HepG2 (cell line): ENCODE measurements around the gene LYPD6B. TPM values are rescaled to one million over a fixed set of nuclear protein-coding genes. Genes with fewer than 3 reads are reported as not detected.

Source experiments
- AHDC1 ChIP-seq: sonication (generic); formaldehyde crosslinking; IDR thresholded peaks from 2 replicates; pipeline ENCODE4 v1.5.1; 2020; ENCODE audit warnings: mild to moderate bottlenecking, missing genetic modification reagents, borderline replicate concordance
- BRCA1 ChIP-seq: sonication (generic); formaldehyde crosslinking; IDR thresholded peaks from 2 replicates; pipeline ENCODE4 v1.4.0; 2020; ENCODE audit warnings: missing genetic modification reagents
- CEBPG ChIP-seq: IDR thresholded peaks from 2 replicates; pipeline ENCODE4 v1.6.1; 2016
- ELF3 ChIP-seq: IDR thresholded peaks from 2 replicates; pipeline ENCODE4 v1.6.1; 2016; ENCODE audit warnings: missing genetic modification reagents, missing compliant biosample characterization
- MEIS2 ChIP-seq: sonication (generic); formaldehyde crosslinking; IDR thresholded peaks from 2 replicates; pipeline ENCODE4 v1.9.0; 2021; ENCODE audit warnings: mild to moderate bottlenecking, missing genetic modification reagents
- NFE2L2 ChIP-seq: fragments of 150-350 bp; IDR thresholded peaks from 2 replicates; pipeline ENCODE4 v1.6.1; 2014; ENCODE audit warnings: low read length
- PAF1 ChIP-seq: IDR thresholded peaks from 2 replicates; pipeline ENCODE4 v1.6.1; 2016; ENCODE audit warnings: missing genetic modification reagents, missing compliant biosample characterization
- PREB ChIP-seq: sonication (generic); formaldehyde crosslinking; IDR thresholded peaks from 2 replicates; pipeline ENCODE4 v1.4.0; 2020; ENCODE audit warnings: missing genetic modification reagents
- REPIN1 ChIP-seq: sonication (generic); formaldehyde crosslinking; IDR thresholded peaks from 2 replicates; pipeline ENCODE4 v1.8.0; 2022; ENCODE audit warnings: missing genetic modification reagents, low read depth, mild to moderate bottlenecking, borderline replicate concordance
- SMC3 ChIP-seq: IDR thresholded peaks from 2 replicates; pipeline ENCODE4 v1.6.1; 2011; ENCODE audit warnings: low read length, improper control_type of control experiment
- STAG1 ChIP-seq: sonication (generic); formaldehyde crosslinking; IDR thresholded peaks from 2 replicates; pipeline ENCODE4 v1.4.0; 2020; ENCODE audit warnings: missing genetic modification reagents
- ZKSCAN1 ChIP-seq: fragments of 150-350 bp; IDR thresholded peaks from 2 replicates; pipeline ENCODE4 v1.6.1; 2014; ENCODE audit warnings: low read length
- polyA plus RNA-seq, 8 experiments: library from polyadenylated mRNA; depleted of rRNA in 3 of 8; stranded (reverse) in 7 of 8; unstranded in 1 of 8; fragments of >200 nt; fragmentation: Illumina TruSeq in 4 of 8; extraction: Trizol in 4 of 8; gene quantifications; 2 replicates each; pipeline versions ENCODE4 v1.2.1 to v1.2.3, GENCODE V29; 2011 to 2016; ENCODE audit warnings: low read depth in 4 of 8, missing spikeins in 1 of 8, mixed read lengths in 1 of 8; ENCODE audit not compliant: insufficient read depth in 1 of 8
- total RNA-seq, 5 experiments: library from RNA; depleted of rRNA; stranded (reverse); fragments of >200 nt; fragmentation: Illumina TruSeq; extraction: Trizol; gene quantifications; 2 replicates each; pipeline ENCODE4 v1.2.3, GENCODE V29; 2016; ENCODE audit warnings: low read depth in 1 of 5
- TF ChIP-seq, protein P1 (sequence below): sonication (generic); formaldehyde crosslinking; IDR thresholded peaks from 2 replicates; pipeline ENCODE4 v1.5.0; 2020; ENCODE audit warnings: mild to moderate bottlenecking, missing genetic modification reagents, moderate library complexity
- TF ChIP-seq, protein P2 (sequence below): sonication (generic); formaldehyde crosslinking; IDR thresholded peaks from 2 replicates; pipeline ENCODE4 v1.5.1; 2020; ENCODE audit warnings: mild to moderate bottlenecking, missing genetic modification reagents
- TF ChIP-seq, protein P3 (sequence below): sonication (generic); formaldehyde crosslinking; IDR thresholded peaks from 2 replicates; pipeline ENCODE4 v1.5.0; 2020; ENCODE audit warnings: missing genetic modification reagents

Gene LYPD6B
- total and polyA plus RNA-seq, 2 of the 13 experiments (the other 11 are each of a cell fraction or from before 2014, with no cell fraction given): not detected

DNA sequence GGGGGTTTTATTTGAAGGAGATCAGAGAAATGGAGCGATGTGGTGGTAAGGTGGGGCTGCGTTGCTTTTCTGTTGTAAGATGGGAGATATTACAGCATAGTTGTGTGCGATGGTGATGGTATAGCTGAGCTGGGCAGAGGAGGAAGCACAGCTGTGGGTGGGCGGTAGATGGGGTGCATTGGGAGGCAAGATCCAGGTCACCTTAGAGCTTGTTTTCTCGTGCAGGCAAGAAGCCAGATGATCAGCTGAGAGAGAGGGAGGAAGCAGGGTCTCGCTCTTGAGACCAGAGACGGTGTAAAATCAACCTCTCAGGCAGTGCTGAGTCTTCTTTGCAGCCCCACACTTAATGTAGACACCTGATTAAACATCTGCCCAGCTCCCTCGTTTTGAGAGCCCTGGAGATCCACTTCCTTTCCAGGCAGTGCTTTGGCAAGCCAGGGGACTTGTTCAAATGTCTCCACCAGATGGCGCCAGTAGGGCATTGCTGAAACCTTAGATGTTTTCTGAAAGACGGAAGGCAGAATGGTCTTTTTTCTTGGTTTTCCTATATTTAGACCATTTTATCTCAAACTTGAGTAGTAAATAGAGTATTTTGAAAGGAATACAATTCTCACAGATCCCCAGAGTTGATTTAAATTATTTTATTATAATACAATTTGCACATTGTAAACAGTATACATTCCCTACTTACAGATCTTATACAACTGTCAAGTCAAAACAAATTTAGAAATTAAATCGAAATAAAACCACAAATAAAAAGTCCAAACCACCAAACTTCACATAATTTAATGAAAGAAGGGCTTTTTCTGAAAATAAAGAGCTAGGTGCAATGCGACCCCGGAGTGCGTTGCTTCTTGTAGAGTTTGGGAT, 21.1 kb upstream of the LYPD6B start (continued):
- TF ChIP-seq AHDC1 (CRISPR knock-in tag) (peak; percentile 31; the same call in 1 of the 2 replicates), MEIS2 (CRISPR knock-in tag) (no peak), ZKSCAN1 (0 out of 2 replicates have a peak, but pooled peaks have one; percentile 22), SMC3 (peak; percentile 94), PAF1 (CRISPR knock-in tag) (no peak), ELF3 (CRISPR knock-in tag) (0 out of 2 replicates have a peak, but pooled peaks have one; percentile 32), NFE2L2 (no peak), BRCA1 (CRISPR knock-in tag) (no peak), PREB (CRISPR knock-in tag) (no peak), CEBPG (CRISPR knock-in tag) (peak; percentile 28; the same call in 1 of the 2 replicates), REPIN1 (CRISPR knock-in tag) (peak; percentile 37; the same call in 1 of the 2 replicates), STAG1 (CRISPR knock-in tag) (peak; percentile 81)
- TF ChIP-seq, protein P1, sequence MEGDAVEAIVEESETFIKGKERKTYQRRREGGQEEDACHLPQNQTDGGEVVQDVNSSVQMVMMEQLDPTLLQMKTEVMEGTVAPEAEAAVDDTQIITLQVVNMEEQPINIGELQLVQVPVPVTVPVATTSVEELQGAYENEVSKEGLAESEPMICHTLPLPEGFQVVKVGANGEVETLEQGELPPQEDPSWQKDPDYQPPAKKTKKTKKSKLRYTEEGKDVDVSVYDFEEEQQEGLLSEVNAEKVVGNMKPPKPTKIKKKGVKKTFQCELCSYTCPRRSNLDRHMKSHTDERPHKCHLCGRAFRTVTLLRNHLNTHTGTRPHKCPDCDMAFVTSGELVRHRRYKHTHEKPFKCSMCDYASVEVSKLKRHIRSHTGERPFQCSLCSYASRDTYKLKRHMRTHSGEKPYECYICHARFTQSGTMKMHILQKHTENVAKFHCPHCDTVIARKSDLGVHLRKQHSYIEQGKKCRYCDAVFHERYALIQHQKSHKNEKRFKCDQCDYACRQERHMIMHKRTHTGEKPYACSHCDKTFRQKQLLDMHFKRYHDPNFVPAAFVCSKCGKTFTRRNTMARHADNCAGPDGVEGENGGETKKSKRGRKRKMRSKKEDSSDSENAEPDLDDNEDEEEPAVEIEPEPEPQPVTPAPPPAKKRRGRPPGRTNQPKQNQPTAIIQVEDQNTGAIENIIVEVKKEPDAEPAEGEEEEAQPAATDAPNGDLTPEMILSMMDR (CRISPR knock-in tag): peak; percentile 89
- TF ChIP-seq, protein P2, sequence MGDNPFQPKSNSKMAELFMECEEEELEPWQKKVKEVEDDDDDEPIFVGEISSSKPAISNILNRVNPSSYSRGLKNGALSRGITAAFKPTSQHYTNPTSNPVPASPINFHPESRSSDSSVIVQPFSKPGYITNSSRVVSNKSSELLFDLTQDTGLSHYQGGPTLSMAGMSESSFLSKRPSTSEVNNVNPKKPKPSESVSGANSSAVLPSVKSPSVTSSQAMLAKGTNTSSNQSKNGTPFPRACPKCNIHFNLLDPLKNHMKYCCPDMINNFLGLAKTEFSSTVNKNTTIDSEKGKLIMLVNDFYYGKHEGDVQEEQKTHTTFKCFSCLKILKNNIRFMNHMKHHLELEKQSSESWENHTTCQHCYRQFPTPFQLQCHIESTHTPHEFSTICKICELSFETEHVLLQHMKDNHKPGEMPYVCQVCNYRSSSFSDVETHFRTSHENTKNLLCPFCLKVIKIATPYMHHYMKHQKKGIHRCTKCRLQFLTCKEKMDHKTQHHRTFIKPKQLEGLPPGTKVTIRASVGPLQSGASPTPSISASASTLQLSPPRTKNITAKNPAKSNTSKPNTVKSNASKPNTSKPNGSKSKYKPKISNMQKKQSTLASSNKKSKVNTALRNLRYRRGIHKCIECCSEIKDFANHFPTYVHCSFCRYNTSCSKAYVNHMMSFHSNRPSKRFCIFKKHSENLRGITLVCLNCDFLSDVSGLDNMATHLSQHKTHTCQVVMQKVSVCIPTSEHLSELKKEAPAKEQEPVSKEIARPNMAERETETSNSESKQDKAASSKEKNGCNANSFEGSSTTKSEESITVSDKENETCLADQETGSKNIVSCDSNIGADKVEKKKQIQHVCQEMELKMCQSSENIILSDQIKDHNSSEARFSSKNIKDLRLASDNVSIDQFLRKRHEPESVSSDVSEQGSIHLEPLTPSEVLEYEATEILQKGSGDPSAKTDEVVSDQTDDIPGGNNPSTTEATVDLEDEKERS (CRISPR knock-in tag): no peak
- TF ChIP-seq, protein P3, sequence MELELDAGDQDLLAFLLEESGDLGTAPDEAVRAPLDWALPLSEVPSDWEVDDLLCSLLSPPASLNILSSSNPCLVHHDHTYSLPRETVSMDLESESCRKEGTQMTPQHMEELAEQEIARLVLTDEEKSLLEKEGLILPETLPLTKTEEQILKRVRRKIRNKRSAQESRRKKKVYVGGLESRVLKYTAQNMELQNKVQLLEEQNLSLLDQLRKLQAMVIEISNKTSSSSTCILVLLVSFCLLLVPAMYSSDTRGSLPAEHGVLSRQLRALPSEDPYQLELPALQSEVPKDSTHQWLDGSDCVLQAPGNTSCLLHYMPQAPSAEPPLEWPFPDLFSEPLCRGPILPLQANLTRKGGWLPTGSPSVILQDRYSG (CRISPR knock-in tag): no peak
